GM10266 (cell line): ENCODE results near the gene RAPGEF6.
"Not testable (repeated sequence)": the region's sequence is repeated elsewhere in the genome, so short reads cannot be mapped to it uniquely, and the experiment has no call there.

Experiments
- DNase-seq: peaks from one replicate; pipeline ENCODE4 v3.0.0; 2012; ENCODE audit errors: extremely low spot score
- TF ChIP-seq, protein P1 (sequence below): IDR thresholded peaks from 2 replicates; pipeline ENCODE4 v1.5.1; 2012; ENCODE audit warnings: mild to moderate bottlenecking, low read depth; ENCODE audit not compliant: control insufficient read depth, insufficient read depth; ENCODE audit errors: missing control alignments

The RAPGEF6 gene

DNA sequence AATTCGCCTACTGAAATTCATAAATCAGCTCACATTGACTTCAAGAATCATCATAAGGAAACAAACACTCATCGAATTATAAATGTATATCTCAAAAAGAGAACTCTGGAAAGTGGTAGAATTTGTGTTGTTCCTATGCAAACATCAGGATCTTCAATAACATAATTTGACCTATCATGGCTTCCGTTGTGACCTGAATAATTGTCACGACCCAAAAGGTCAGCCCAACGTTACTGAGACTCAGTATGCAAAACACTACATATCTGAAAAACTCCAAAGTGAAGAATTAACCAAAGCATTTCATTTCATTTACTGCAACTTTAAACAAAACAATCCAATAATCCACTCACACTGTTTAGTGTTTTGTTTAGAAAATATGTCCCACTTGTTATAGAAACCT lies 1.2 kb downstream of the RAPGEF6 start:
- no peak for DNase-seq
- TF ChIP-seq, protein P1, sequence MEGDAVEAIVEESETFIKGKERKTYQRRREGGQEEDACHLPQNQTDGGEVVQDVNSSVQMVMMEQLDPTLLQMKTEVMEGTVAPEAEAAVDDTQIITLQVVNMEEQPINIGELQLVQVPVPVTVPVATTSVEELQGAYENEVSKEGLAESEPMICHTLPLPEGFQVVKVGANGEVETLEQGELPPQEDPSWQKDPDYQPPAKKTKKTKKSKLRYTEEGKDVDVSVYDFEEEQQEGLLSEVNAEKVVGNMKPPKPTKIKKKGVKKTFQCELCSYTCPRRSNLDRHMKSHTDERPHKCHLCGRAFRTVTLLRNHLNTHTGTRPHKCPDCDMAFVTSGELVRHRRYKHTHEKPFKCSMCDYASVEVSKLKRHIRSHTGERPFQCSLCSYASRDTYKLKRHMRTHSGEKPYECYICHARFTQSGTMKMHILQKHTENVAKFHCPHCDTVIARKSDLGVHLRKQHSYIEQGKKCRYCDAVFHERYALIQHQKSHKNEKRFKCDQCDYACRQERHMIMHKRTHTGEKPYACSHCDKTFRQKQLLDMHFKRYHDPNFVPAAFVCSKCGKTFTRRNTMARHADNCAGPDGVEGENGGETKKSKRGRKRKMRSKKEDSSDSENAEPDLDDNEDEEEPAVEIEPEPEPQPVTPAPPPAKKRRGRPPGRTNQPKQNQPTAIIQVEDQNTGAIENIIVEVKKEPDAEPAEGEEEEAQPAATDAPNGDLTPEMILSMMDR, result no peak

DNA sequence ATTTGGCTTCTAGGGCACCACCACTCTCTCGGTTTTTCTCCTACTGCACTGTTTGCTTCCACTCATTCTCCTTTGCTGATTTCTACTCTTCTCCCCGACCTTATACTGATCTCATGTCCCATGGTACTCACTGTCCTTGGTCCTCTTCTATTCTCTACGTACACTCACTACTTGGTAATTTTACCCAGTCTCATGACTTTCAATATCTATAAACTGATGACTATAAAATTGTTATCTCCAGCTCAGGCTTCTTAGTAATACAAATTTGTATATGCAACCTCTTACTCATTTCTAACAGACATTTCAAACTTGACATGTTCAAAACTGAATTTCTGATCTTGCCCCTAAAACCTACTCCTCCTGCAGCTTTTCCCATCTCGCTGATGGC lies 4.1 kb downstream of the RAPGEF6 start:
- no peak for DNase-seq
- TF ChIP-seq, protein P1, result no peak

DNA sequence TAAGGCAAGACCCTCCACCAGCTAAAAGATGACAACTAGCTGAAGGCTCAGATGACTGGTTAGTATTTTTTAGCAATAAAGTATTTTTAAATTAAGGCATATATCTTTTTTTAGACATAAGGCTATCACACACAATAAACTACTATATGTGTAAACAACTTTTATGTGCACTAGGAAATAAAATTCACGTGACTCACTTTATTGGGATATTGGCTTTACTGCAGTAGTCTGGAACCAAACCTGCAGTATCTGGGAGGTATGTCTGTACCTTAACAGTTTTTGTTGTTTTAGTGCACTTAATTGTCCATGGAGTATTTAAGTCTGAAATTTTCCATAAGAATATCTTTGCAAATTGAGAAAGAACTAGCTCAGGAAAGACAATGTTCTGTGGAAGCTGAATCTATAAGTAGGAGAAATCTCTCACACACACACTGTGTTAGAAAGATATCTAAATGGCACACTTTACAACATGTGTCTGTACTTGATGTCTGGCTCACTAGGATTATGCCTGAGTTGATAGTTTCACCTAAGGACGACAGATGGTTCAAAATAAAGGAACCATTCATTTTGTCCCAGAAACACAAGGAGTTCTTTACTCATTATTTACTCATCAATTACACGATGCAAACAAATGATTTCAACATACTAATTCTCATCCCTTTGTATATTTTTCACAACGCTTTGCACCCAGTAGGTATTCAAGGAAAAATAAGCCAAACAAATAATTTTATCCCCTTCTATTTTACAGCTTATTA lies 4.6 kb downstream of the RAPGEF6 start:
- TF ChIP-seq, protein P1, result no peak
- DNase-seq, result no peak

DNA sequence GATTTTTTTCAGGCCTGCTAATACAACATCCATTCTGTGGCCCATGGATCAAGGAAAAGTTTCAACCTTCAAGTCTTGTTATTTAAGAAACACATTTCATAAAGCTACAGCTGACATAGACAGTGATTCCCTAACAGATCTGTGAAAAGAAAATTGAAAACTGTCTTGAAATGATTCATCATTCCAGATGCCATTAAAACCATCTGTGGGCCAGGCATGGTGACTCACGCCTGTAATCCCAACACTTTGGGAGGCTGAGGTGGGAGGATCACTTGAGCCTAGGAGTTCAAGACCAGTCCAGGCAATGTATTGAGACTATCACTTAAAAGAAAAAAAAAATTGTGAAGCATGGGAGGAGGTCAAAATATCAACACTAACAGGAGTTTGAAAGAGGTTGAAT lies 6.0 kb downstream of the RAPGEF6 start:
- TF ChIP-seq, protein P1, result no peak
- no peak for DNase-seq

DNA sequence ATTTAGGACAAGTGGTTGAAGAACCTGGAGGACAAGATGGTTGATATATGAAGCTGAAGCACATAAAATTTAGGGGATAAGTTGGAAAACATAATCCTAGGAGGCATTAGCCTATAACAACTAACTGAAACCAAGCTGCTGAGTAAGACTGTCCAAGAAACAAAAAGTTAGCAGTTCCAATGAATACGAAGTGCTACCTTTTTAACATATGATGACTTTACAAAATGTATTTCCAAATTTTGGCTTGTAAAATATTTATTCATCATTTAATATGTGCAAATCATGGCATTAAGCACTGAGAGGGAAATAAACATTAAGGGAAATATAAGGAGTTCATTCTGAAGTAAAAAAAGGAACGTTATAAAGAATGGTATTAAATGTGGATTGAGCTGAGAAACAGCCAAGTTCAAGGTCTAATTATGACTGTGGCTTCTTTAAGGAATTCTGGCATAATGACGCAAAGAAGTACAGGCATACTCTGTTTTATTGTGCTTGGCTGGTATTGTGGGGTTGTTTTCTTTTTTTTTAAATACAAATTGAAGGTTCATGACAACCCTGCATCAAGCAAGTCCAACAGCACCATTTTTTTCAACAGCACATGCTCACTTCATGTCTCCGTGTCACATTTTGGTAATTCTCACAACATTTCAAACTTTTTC lies 7.7 kb downstream of the RAPGEF6 start:
- no peak for DNase-seq
- TF ChIP-seq, protein P1, result no peak

DNA sequence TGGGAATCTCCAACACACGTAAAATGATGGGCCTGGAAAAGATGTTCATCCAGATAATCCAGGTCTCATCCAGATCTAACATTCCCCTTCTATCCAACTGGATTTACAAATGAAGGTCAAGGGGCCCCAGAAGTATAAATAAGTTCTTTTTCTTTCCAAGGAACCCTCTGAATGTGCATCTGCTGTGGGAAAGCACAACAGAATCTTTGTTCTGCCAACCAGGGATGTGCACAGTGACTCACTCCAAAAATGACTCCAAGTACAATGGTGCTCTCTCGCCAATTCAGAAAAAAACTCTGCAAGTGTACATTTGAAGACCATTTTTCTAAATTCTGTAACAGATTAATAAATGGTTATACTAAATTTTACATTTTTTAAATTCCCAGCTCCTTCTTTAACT lies 12.4 kb downstream of the RAPGEF6 start:
- TF ChIP-seq, protein P1, result no peak
- DNase-seq, result no peak

DNA sequence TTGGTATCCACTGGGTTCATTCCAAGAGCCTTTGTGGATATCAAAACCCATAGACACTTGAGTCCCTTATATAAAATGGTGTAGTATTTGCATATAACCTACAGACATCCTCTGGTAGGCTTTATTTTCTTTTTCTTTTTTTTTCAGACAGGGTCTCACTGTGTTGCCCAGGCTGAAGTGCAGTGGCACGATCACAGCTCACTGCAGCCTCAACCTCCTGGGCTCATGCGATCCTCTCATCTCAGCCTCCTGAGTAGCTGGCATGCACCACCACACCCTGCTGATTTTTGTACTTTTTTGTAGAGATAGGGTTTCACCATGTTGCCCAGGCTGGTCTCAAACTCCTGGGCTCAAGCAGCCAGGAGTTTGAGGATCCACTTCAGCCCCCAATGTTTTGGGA lies 13.9 kb downstream of the RAPGEF6 start:
- not testable (repeated sequence) for DNase-seq
